GM12878 (cell line): ENCODE data around the gene CTIF. TPM values are rescaled to one million over a fixed set of nuclear protein-coding genes. Genes with fewer than 3 reads are reported as not detected.

Source experiments
- BCLAF1 ChIP-seq: fragments of 450-650 bp; IDR thresholded peaks from 2 replicates; pipeline ENCODE4 v1.6.1; 2017; ENCODE audit warnings: antibody characterized with exemption, mild to moderate bottlenecking, moderate library complexity
- ELK1 ChIP-seq: IDR thresholded peaks from 2 replicates; pipeline ENCODE4 v1.6.1; 2012; ENCODE audit warnings: low read depth, low read length, improper control_type of control experiment
- EZH2 ChIP-seq: IDR thresholded peaks from 2 replicates; pipeline ENCODE4 v1.6.1; 2012; ENCODE audit warnings: low read depth, mild to moderate bottlenecking, control low read depth, inconsistent platforms, low read length, borderline replicate concordance; ENCODE audit not compliant: control insufficient read depth
- LARP7 ChIP-seq: fragments of 450-650 bp; IDR thresholded peaks from 2 replicates; pipeline ENCODE4 v1.6.1; 2017; ENCODE audit warnings: mild to moderate bottlenecking
- MLLT1 ChIP-seq: fragments of 450-650 bp; IDR thresholded peaks from 2 replicates; pipeline ENCODE4 v1.6.1; 2016; ENCODE audit warnings: mild to moderate bottlenecking
- STAT3 ChIP-seq: IDR thresholded peaks from 2 replicates; pipeline ENCODE4 v1.6.1; 2011; ENCODE audit warnings: low read depth, low read length, improper control_type of control experiment
- TCF12 ChIP-seq: IDR thresholded peaks from 2 replicates; pipeline ENCODE4 v1.6.1; 2011; ENCODE audit warnings: low read depth, mild to moderate bottlenecking, low read length
- ZNF592 ChIP-seq: fragments of 450-650 bp; IDR thresholded peaks from 2 replicates; pipeline ENCODE4 v1.6.1; 2017; ENCODE audit warnings: mild to moderate bottlenecking, moderate library complexity
- ZNF622 ChIP-seq: fragments of 450-650 bp; IDR thresholded peaks from 2 replicates; pipeline ENCODE4 v1.6.1; 2017; ENCODE audit warnings: mild to moderate bottlenecking, inconsistent platforms
- polyA plus RNA-seq, 11 experiments: library from polyadenylated mRNA; depleted of rRNA in 4 of 11; unstranded in 6 of 11; stranded (reverse) in 5 of 11; fragments of >200 nt; fragmentation: Nextera tagmentation in 4 of 11; fragmentation: Illumina TruSeq in 1 of 11; extraction: Ambion mirVana in 4 of 11; extraction: Trizol in 1 of 11; gene quantifications; 1 replicate in 1 of 11; 2 replicates in 10 of 11; pipeline versions ENCODE4 v1.2.1 to v1.2.3, GENCODE V29; 2011 to 2016; ENCODE audit warnings: inconsistent platforms in 2 of 11, missing spikeins in 2 of 11, low read depth in 1 of 11
- total RNA-seq, 4 experiments: library from RNA; depleted of rRNA in 3 of 4; stranded (reverse); fragments of >200 nt in 3 of 4; fragmentation: Illumina TruSeq in 1 of 4; extraction: Trizol in 1 of 4; gene quantifications; 2 replicates each; pipeline versions ENCODE4 v1.2.1 to v1.2.3, GENCODE V29; 2013 to 2021

Gene CTIF
- total and polyA plus RNA-seq, 10 of the 15 experiments (the other 5 are each of a cell fraction or from before 2014, with no cell fraction given): 0.06 to 11.6 (median 2.5) TPM

- TF ChIP-seq TCF12: peak; percentile 64; the same call in 1 of the 2 replicates
- TF ChIP-seq MLLT1: no peak
- no peak for TF ChIP-seq LARP7
- TF ChIP-seq STAT3: no peak
- no peak for TF ChIP-seq ZNF592
- no peak for TF ChIP-seq EZH2
- TF ChIP-seq BCLAF1: no peak
- TF ChIP-seq ZNF622: no peak
- no peak for TF ChIP-seq ELK1
- TF ChIP-seq, all 136 proteins: peak for 3
These were observed 84.1 kb downstream of the CTIF start (continued) for GRCh38 chr18:48622911-48623431.
